ENCODE results near the gene HMX2. TPM values are rescaled to one million over a fixed set of nuclear protein-coding genes. Genes with fewer than 3 reads are reported as not detected.

HMX2 gene
- total RNA-seq, 1 donor from 2014 or later: not detected

DNA sequence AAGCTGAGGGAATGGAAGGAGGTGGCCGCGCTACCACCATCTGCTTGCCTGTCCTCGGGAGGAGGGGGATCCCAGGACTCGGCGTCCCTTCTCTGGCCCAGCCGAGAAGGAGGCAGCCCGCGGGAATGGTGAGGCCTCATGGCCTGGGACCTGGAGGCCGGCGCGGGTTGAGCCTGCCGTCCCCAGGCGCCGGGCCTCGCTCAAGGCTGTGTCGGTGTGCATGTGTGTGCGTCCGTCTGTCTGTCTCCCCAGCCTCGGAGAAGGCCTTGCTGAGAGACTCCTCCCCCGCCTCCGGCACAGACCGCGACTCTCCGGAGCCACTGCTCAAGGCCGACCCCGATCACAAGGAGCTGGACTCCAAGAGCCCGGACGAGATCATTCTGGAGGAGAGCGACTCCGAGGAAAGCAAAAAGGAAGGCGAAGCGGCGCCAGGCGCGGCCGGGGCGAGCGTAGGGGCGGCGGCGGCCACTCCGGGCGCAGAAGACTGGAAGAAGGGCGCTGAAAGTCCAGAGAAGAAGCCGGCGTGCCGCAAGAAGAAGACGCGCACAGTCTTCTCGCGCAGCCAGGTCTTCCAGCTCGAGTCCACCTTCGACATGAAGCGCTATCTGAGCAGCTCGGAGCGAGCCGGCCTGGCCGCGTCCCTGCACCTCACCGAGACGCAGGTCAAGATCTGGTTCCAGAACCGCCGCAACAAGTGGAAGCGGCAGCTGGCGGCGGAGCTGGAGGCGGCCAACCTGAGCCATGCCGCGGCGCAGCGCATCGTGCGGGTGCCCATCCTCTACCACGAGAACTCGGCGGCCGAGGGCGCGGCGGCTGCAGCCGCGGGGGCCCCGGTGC lies 10.9 kb upstream of the HMX2 start:
- DNase-seq (ENCODE audit: extremely low read depth, low read depth, low spot score): no peak

DNA sequence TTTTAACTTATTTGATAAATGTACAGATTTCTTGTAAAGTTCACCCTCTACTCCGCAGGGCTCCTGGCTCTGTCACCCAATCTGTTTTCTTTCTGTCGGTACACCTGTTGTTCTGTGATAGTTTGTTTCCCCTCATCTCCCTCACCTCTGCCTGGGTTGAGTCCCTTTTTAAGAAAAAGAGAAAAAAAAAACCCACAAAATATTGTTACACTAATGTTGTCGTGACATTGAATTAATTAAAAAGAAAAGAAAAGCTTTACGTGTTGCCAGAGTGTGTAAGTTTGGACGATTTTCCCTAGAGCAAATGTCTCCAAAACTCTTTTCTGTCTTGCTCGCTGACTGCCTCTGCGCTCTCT lies 8.8 kb upstream of the HMX2 start:
- no peak for DNase-seq (ENCODE audit: extremely low read depth, low read depth, low spot score)

GRCh38 chr10:123139521-123140163 lies 8.3 kb upstream of the HMX2 start:
- DNase-seq (ENCODE audit: extremely low read depth, low read depth, low spot score): no peak

- no peak for DNase-seq (ENCODE audit: extremely low read depth, low read depth, low spot score)
Measured at GRCh38 chr10:123140164-123140982, 7.6 kb upstream of the HMX2 start.

- no peak for DNase-seq (ENCODE audit: extremely low read depth, low read depth, low spot score)
Measured at GRCh38 chr10:123140983-123141390, 6.9 kb upstream of the HMX2 start.

DNA sequence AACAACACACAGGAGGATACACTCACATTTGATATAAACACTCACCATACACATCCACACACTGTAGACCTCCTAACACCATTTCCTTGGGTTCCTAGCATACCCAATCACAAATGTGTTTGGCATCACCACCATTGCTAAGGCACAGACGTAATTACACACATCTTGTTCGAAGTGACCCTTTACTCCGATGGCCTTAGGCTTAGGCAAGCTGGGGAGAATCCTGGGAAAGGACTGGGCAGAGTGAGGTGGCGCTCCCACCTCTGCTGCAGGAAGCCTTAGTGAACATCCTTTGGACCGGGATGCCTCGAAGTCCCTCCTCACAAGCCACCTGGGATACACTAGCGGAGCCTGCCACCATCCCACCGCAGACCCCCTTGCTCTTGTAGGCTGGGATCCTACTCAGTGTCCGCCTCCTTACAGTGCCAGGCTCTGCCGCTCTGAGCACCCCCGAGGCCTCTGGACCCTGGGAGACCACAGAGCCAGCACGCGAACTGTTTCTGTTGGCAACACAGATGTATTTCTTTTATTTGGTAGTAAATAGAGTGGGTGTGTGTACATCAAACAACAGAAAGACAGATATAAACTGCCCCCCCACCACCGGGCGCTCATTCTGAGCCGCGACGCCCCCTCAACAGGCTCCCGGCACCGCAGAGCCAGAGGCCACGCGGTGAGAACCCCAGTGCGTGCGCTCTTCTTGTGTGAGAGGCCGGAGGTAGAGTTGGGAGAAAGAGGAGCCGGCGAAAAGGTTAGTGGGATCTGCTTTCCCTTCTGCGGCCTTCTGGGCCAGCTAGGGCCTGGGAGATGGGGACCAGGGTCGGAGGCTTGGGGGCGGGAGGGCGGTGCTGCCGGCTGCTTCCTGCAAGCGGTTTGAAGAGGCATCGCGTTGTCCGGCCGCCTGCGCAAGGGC lies 5.9 kb upstream of the HMX2 start:
- DNase-seq (ENCODE audit: extremely low read depth, low read depth, low spot score): no peak

DNA sequence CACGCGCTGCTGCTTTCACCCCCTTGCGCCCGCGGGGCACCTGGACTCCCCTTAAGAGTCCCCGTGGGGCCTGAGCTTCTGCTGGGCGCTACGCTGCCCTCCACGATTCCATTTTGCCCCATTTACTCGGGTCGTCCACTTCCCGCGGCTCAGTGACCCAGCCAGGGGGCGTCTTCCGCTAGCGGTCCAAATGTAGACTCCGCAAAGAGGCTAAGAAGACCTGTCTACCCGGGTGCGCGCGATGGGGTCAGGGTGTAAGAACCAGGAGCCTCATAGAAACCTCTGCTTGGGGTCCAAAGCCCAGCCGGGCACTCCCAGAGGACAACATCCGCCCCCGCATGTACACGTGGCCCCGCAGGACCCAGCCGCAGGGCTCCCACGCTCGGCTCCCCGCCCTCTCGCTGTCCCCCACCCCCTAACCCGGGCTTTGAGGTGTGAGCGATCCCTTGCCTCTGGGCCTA lies 5.2 kb upstream of the HMX2 start:
- no peak for DNase-seq (ENCODE audit: extremely low read depth, low read depth, low spot score)

DNA sequence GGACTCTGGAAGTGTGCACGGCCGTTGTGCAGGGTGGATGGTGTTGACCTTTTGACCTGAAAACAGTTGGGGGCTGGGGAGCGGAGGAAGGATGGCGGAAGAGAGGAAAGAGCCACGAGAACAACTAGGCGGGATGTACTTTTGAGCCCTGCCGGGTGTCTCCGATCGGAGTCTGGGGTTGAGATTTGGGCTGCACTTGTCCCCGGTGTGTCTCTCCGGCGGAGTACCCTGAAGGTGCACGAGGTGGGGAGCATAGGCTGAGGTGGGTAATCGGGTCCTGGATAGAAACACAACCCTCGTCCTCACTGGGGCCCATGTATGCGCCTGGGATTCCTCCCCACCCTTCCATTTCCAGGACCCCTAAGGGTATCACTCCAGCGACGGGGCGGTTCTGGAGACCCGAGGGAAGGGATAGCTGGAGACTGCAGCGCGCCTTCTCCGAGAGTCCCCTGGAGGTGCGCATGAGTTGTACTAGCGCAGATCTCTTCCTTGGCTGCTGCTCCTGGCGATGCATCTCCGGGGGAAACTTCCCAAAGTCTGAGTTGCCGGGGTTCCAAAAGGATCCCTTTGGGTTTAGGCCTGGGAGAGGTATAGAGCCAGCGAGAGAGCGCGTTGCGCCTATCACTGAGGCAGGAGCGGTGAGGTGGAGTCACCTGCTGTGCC lies 4.6 kb upstream of the HMX2 start:
- DNase-seq (ENCODE audit: extremely low read depth, low read depth, low spot score): no peak

GRCh38 chr10:123143825-123144168 lies 4.1 kb upstream of the HMX2 start:
- no peak for DNase-seq (ENCODE audit: extremely low read depth, low read depth, low spot score)

DNA sequence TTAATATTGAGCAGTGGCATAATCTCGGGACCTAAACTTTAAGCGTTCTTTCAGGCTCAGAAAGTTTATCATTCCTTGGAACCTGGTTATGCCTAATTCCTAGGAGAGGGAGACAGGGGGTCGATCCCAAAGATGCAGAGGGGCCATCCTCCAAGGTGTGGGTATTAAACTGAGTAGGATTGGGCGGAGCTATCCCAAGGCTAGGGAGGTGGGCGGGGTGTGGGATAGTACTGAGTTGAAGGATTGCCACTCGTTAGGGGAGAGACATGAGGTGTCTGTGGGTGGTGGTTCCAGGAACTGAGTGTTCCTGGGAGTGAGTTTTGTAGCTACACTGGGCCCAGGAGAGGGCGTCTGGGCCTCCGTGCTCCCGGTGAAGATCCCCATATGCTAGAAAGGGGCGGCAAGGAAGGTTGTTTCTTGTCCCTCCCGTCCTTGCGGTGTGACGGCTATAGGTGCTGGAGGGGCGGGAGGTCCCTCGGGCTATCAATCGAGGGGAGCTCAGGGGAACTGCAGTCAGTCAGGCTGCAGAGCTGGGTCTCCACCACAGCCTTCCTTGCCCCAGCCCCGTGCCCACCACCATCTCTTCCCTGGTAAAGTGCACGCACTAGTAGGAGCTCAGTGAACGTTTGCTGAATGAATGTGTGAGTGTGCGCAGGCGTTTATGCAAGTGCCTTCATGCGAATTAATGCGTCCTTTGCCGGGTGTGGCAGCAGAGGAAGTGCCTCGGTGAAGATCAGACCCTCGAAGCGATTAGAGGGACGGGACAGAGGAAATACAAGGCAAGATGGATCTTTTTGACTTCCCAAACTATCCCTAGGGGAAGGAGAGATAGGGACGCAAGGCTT lies 3.0 kb upstream of the HMX2 start:
- DNase-seq (ENCODE audit: extremely low read depth, low read depth, low spot score): no peak

DNA sequence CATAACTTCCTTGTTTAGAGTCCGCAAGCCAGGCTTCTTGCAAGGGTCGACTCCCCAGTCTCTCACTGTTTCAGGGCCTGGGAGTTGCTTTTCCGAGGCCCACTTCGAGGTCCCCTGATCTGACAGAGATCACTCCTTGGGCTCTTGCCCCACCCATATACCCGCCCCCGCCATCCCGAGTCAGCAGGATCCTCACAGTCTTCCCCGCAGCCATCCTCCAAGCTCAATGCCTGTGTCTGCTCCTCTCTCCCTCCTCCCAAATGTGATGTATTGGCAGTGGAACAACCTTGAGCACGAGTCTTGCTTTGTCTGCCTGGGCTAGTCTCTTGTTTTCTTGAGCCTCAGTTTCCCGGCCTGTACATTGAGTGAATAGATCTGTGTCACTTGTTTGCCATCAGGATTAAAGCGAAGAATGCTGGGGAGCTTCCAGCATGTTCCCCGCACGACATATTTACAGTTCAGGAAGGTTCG lies 2.4 kb upstream of the HMX2 start:
- DNase-seq (ENCODE audit: extremely low read depth, low read depth, low spot score): no peak

- DNase-seq (ENCODE audit: extremely low read depth, low read depth, low spot score): no peak
Measured at GRCh38 chr10:123146013-123146893, 1.7 kb upstream of the HMX2 start.

DNA sequence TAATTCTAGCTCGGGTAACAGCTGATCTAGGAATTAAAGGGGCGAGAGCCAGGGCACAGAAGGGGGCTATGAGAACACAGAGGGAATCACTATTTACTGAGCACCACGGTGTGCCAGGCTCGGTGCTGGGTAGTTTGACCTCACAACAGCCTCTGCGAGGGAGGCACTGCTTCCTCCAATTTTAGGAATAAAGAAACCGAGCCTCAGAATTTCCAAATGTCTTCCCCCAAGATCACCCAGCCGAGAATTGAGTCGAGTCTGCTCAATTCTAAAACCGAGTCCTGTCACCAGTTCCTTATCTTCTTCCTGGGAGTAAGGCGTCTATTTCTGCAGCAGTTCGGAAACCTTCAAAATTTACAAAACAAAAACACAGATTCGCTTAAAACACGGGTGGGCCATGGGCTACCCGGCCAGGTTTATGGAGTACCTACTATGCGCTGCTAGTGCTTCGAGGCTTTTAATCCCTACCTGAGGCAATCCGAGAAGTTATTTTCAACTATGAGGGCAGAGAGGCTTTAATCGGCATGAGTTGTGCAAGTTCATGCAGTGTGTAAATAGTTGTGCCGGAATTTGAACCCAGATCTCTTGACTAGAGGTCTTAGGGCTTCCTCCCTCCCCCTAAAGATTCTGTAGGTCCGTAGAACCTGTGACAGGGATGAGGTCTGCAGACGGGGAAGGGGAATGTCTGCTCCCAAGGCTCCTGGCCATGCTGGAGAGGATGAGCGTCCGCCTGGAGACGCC lies 872 bp upstream of the HMX2 start:
- no peak for DNase-seq (ENCODE audit: extremely low read depth, low read depth, low spot score)

GRCh38 chr10:123148414-123149161 lies 652 bp downstream of the HMX2 start:
- no peak for DNase-seq (ENCODE audit: extremely low read depth, low read depth, low spot score)

- DNase-seq (ENCODE audit: extremely low read depth, low read depth, low spot score): no peak
Measured at GRCh38 chr10:123149162-123149567, 1.2 kb downstream of the HMX2 start.

DNA sequence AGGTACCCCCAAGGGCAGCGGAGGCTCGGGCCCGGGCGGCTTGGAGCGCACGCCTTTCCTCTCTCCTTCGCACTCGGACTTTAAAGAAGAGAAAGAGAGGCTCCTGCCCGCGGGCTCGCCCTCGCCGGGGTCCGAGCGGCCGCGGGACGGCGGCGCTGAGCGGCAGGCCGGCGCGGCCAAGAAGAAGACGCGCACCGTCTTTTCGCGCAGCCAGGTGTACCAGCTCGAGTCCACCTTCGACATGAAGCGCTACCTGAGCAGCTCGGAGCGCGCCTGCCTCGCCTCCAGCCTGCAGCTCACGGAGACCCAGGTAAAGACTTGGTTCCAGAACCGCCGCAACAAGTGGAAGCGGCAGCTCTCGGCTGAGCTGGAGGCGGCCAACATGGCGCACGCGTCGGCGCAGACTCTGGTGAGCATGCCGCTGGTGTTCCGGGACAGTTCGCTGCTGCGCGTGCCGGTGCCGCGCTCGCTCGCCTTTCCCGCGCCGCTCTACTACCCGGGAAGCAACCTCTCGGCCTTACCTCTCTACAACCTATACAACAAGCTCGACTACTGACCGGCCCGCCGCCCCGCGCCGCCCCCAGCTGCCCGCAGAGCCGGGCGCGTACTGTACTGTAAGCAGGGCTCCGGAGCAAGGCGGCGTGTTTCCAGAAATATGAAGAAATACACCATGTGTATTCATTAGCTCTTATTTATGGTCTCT lies 1.8 kb downstream of the HMX2 start:
- no peak for DNase-seq (ENCODE audit: extremely low read depth, low read depth, low spot score)
